GM19351 (cell line): ENCODE data around the gene GGT1.
"Not testable (repeated sequence)": the region's sequence is repeated elsewhere in the genome, so short reads cannot be mapped to it uniquely, and the experiment has no call there.

Source experiments
- ATAC-seq: cut with Tn5 transposase; IDR thresholded peaks from one replicate; pipeline ENCODE4 v1.9.1; 2021; ENCODE audit warnings: mild to moderate bottlenecking, moderate library complexity; ENCODE audit not compliant: unreplicated experiment

The GGT1 gene

DNA sequence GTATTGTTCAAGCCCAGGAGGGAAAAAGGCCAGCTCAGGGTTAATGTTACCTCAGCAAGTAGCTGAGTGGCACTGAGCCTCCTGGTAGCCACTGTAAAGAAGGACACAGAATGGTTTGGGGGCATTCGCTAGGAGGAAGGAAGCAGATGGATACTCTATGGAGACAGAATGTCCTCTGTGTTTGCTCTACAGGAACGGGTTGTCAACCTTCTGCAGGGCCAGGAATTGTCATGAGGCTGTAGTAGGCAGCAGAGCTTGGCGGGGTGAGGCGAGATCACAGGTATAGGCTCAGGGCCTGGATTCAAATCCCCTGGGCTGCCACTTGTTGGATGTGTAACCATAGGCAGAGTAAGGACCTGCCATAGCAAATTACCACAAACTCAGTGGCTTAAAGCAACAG is 7.1 kb upstream of the GGT1 start:
- no peak for ATAC-seq

DNA sequence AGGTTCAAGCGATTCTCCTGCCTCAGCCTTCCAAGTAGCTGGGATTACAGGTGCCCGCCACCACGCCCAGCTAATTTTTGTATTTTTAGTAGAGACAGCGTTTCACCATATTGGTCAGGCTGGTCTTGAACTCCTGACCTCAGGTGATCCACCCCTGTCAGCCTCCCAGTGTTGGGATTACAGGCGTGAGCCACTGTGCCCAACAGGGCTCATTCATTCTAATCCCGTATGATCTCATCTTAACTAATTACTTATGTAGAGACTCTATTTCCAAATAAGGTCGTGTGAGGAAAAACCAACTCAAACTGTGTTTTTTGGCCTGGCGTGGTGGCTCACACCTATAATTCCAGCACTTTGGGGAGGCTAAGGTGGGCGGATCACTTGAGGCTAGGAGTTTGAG is 5.9 kb upstream of the GGT1 start:
- not testable (repeated sequence) for ATAC-seq

GRCh38 chr22:24599514-24599913 is 3.5 kb upstream of the GGT1 start:
- no peak for ATAC-seq

- not testable (repeated sequence) for ATAC-seq
Measured at GRCh38 chr22:24599958-24600715, 2.9 kb upstream of the GGT1 start.

DNA sequence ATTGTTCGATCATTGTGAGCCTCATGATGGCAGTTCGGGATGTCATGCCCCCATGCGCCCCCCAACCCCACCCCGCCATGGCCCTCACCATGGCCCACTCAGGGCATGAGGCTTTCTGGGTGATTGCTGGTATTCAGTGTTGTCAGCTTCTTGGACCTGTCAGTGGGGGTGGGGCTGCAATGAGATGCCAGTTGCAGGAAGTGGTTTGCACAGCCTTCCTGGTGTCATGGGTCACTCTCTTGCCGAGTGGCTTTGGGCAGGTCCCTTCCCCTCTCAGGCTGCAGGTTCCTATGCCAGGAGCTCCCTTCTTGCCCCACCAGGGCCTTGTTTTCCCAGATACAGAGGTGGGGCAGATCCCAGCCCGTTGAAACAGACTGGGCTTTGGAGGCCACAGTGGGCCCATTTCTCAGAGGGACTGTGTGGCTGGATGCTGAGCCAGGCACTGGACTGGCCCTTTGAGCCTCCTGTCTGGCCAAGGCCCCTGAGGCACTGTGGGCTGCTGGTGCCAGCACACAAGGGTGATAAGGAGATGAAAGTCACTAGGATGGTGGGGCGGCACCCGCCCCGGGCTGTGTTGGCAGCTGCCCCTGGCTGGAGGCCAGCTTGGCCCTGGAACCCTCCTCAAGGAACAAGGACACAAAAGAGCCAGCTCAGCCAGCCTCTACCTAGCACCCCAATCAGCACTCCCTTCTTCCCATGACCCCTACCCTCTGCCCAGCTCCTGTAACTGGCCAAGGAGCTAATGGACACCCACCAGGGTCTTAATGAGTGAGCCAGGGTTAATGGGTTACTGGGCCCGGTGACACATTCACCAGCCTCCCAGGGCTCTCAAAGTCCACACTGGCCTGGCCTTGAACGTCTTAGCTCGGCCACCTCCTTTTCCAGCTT is 1.5 kb upstream of the GGT1 start:
- no peak for ATAC-seq

GRCh38 chr22:24602105-24602749 is 766 bp upstream of the GGT1 start:
- not testable (repeated sequence) for ATAC-seq

DNA sequence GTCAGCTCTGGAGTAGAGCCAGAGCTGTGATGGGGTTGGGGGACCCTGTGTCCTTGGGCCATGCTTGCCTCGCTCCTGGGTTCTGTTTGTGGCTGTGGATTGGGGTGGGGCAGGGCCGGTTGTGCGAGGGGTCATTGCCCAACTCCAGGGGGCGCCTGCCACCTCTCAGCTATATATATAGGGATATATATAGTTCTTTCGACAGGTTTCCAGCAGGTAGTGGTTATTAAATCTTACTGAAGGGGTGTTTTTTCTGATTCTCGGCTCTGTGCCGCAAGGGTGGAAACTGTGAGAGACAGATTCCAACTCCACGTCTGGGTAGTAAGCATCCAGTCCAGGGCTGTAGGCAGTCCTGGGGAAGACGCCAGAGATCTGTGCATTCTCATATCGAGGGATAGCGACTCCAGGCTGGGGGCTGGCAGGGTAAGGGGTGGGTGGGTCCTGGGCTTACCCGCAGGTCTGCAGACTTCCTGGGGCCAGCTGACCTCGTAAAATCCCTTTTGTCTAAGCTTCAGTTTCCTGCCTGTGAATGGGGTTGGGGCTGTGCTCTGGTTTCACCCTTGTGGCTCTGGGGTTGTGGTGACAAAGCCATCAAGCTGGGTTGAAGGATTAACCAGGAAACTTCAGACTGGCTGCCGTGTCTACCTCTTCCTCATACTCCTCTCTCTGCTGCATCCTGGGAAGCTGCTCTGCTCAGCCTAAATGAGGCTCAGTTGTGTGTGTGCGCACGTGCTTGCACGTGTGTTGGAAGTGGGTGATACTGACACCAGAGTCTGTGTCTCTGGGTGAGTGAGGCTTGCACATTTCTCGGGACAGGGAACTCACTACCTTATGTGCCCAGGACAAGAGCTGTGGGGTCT is 1.0 kb downstream of the GGT1 start:
- ATAC-seq, result not testable (repeated sequence)

DNA sequence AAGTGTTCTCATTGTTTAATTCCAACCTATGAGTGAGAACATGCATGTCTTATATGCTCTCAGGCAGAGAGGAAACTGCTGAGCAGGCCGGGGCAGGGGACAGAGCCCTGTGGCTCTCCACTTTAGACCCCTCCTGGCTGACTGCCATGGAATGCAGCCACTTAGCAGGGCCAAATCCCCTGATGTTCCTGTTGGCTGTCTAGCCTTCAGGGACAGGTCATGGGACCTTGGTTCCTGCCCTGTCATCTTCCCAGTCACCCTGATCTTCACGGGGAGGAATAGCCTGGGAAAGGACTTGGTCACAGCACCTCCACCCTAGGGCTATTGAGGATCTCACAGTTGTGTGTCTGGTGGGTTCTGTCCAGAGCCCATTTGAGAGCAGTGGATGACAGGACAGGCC is 3.3 kb downstream of the GGT1 start:
- not testable (repeated sequence) for ATAC-seq

DNA sequence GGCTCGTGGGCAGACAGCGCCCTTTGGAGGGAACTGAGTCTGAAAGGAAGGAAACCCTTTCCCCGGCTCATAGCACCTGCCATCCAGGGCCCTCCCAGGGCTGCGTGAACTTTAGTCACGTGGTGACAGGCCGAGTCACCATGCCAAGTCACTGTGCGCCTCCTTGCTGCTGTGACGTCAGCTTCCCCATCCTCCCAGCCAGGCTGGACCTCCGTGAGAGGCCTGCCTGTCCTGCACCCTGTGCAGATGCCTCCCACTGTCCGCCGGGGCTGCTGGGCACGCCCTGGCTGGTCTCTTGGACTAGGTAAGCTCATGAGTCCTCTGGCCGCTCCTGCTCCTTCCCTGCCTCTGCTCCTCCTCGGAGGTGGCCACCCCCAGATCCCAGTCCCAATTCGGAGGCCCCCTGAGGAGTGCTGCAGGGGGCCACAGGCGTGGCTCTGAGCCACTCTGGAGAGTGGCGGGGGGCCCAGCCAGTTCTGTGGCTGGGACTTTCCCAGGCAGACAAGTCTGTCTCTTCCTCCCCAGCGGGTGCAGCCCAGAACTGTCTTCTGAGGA is 4.5 kb downstream of the GGT1 start:
- peak; percentile 69 for ATAC-seq

GRCh38 chr22:24608327-24608726 is 5.3 kb downstream of the GGT1 start:
- ATAC-seq, result not testable (repeated sequence)

GRCh38 chr22:24609888-24610287 is 6.9 kb downstream of the GGT1 start:
- ATAC-seq, result not testable (repeated sequence)

GRCh38 chr22:24614794-24615193 is 11.8 kb downstream of the GGT1 start:
- not testable (repeated sequence) for ATAC-seq

- ATAC-seq, result not testable (repeated sequence)
Measured at GRCh38 chr22:24621244-24621643, 18.3 kb downstream of the GGT1 start.

GRCh38 chr22:24622596-24622995 is 19.6 kb downstream of the GGT1 start:
- ATAC-seq, result not testable (repeated sequence)

DNA sequence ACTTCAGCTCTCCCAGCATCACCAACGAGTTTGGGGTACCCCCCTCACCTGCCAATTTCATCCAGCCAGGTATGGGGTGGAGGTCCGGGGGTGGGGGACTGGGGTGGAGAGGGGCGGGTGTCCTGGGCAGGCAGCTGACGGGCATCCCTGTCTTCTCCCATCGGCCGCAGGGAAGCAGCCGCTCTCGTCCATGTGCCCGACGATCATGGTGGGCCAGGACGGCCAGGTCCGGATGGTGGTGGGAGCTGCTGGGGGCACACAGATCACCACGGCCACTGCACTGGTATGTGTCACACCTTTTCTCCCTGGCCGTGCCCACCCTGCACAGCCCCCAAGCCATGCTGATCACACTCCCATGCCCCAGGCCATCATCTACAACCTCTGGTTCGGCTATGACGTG is 24.9 kb downstream of the GGT1 start:
- not testable (repeated sequence) for ATAC-seq

DNA sequence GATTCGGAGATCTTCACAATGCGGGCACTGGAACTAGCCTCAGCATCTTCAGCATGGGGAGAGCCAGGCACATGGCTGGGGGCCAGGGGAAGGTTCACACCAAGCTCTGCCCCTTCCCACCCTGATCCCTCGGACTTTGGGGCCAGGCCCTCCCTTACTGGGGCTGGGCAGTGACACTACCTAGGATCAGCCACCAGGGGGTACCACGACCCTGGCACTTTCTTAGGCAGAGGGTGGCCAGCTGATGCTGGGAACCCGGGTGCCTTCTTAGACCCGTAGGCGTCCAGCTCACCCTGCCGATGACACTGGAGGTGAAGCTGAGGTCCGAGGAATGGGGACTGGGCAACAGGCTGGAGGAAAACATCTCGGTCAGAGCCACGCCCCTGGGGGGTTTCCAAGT is 26.1 kb downstream of the GGT1 start:
- ATAC-seq, result not testable (repeated sequence)

- not testable (repeated sequence) for ATAC-seq
Measured at GRCh38 chr22:24630812-24631427, 27.9 kb downstream of the GGT1 start.

GRCh38 chr22:24631430-24632122 is 28.6 kb downstream of the GGT1 start:
- ATAC-seq, result not testable (repeated sequence)

DNA sequence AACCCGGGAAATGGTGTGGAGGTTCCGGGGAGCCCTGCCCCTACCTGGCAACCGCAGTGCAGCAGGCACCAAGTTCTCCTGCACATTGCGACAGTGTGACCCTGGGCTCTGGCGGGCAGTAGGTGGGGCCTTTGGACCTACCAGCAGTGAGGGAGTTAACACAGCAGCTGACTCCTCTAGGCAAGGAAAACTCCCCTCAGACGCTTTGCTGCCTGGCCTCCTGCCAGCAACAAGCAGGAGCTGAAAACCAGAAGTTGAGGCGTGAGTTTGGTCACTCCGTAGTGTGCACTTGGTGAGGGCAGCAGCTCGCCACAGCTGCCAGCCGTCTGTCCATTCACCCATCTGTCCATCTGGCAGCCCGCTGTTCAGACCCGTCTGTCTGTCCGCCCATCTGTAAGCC is 29.6 kb downstream of the GGT1 start:
- ATAC-seq, result not testable (repeated sequence)
